Measurements from ENCODE around the gene PRR33.

DNA sequence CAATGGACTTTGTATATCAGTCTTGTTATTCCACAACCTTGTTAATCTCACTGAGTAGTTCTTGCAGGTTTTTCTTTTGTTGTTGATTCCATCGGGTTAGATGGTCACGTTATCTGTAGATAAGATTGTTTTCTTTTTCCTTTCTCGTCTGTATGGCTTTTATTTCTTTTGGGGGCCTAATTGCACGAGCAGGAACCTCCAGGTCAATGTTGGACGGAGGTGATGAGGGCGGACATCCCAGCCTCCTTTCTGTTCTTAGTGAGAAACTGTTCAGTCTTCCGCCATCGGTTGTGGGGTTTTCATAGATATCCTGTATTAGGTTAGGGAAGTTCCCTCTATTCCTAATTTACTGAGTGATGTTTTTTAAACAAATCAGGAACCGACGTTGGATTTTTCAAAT, 4.8 kb upstream of the PRR33 start:
- no peak for TF ChIP-seq CTCF (IDR thresholded peaks at IDR 0.05)
- TF ChIP-seq SIN3A (IDR thresholded peaks at IDR 0.05; ENCODE audit: borderline replicate concordance, insufficient read depth, low read depth, low read length), result no peak

Data from Panc1 (cell line).